ENCODE data around the gene KLF1.
"Not testable (repeated sequence)": the region's sequence is repeated elsewhere in the genome, so short reads cannot be mapped to it uniquely, and the experiment has no call there.

Gene KLF1

GRCh38 chr19:12891553-12892021 lies 4.6 kb upstream of the KLF1 start:
- Histone ChIP-seq H3K4me1 (ENCODE audit: insufficient read depth, poor library complexity, severe bottlenecking) (no peaks in the 10 kb centered on the region), H3K9me3 (ENCODE audit: severe bottlenecking) (no peaks in the 10 kb centered on the region), H3K4me3 (ENCODE audit: severe bottlenecking) (peak overlapping the region; percentile 59), H3K27ac (ENCODE audit: poor library complexity, severe bottlenecking) (no peak overlapping the region), H3K36me3 (ENCODE audit: low read depth) (no peaks in the 10 kb centered on the region), H3K27me3 (ENCODE audit: insufficient read depth, poor library complexity, severe bottlenecking) (no peaks in the 10 kb centered on the region)
- no peak for TF ChIP-seq CTCF (IDR thresholded peaks at IDR 0.05; ENCODE audit: poor library complexity, severe bottlenecking)
- ATAC-seq (ENCODE audit: low read depth) (no peak), DNase-seq (ENCODE audit: low spot score) (no peak)

- Histone ChIP-seq H3K9me3 (ENCODE audit: severe bottlenecking) (no peaks in the 10 kb centered on the region), H3K4me3 (ENCODE audit: severe bottlenecking) (peak within 1 kb of the TSS; percentile 59), H3K27me3 (ENCODE audit: insufficient read depth, poor library complexity, severe bottlenecking) (no peaks in the 10 kb centered on the region), H3K36me3 (ENCODE audit: low read depth) (no peaks in the 10 kb centered on the region), H3K27ac (ENCODE audit: poor library complexity, severe bottlenecking) (no peak within 1 kb of the TSS), H3K4me1 (ENCODE audit: insufficient read depth, poor library complexity, severe bottlenecking) (no peaks in the 10 kb centered on the region)
- DNase-seq (ENCODE audit: low spot score) (peak; percentile 99), ATAC-seq (ENCODE audit: low read depth) (peak; percentile 98)
- TF ChIP-seq CTCF (IDR thresholded peaks at IDR 0.05; ENCODE audit: poor library complexity, severe bottlenecking): no peak
These were observed 4.0 kb upstream of the KLF1 start, which contains the start of gene GCDH for GRCh38 chr19:12890787-12891552. Gene GCDH (plus strand): TSS chr19:12891160. CDS start chr19:12891305, 145 bp downstream.

- DNase-seq (ENCODE audit: low spot score); H3K27me3 ChIP-seq (ENCODE audit: insufficient read depth, poor library complexity, severe bottlenecking); H3K4me1 ChIP-seq (ENCODE audit: insufficient read depth, poor library complexity, severe bottlenecking); H3K27ac ChIP-seq (ENCODE audit: poor library complexity, severe bottlenecking); H3K9me3 ChIP-seq (ENCODE audit: severe bottlenecking); ATAC-seq (ENCODE audit: low read depth); H3K36me3 ChIP-seq (ENCODE audit: low read depth): not testable (repeated sequence)
- peak overlapping the region; percentile 59 for H3K4me3 ChIP-seq (ENCODE audit: severe bottlenecking)
These were observed 3.3 kb upstream of the KLF1 start for GRCh38 chr19:12890299-12890786.

GRCh38 chr19:12888006-12888603 lies 1.1 kb upstream of the KLF1 start:
- Histone ChIP-seq H3K9me3 (ENCODE audit: severe bottlenecking) (peaks cover 11% of the 10 kb centered on the region), H3K36me3 (ENCODE audit: low read depth) (no peaks in the 10 kb centered on the region), H3K4me3 (ENCODE audit: severe bottlenecking) (no peak overlapping the region), H3K27ac (ENCODE audit: poor library complexity, severe bottlenecking) (no peak overlapping the region), H3K27me3 (ENCODE audit: insufficient read depth, poor library complexity, severe bottlenecking) (no peaks in the 10 kb centered on the region), H3K4me1 (ENCODE audit: insufficient read depth, poor library complexity, severe bottlenecking) (no peaks in the 10 kb centered on the region)
- ATAC-seq (ENCODE audit: low read depth): no peak
- TF ChIP-seq CTCF (IDR thresholded peaks at IDR 0.05; ENCODE audit: poor library complexity, severe bottlenecking): no peak
- DNase-seq (ENCODE audit: low spot score): no peak

GRCh38 chr19:12886651-12886968 lies 391 bp downstream of the KLF1 start:
- Histone ChIP-seq H3K36me3 (ENCODE audit: low read depth) (no peaks in the 10 kb centered on the region), H3K4me1 (ENCODE audit: insufficient read depth, poor library complexity, severe bottlenecking) (no peaks in the 10 kb centered on the region), H3K4me3 (ENCODE audit: severe bottlenecking) (no peak overlapping the region), H3K27me3 (ENCODE audit: insufficient read depth, poor library complexity, severe bottlenecking) (no peaks in the 10 kb centered on the region), H3K9me3 (ENCODE audit: severe bottlenecking) (peaks cover 11% of the 10 kb centered on the region), H3K27ac (ENCODE audit: poor library complexity, severe bottlenecking) (no peak overlapping the region)
- no peak for DNase-seq (ENCODE audit: low spot score)
- TF ChIP-seq CTCF (IDR thresholded peaks at IDR 0.05; ENCODE audit: poor library complexity, severe bottlenecking): no peak
- no peak for ATAC-seq (ENCODE audit: low read depth)
